Thyroid gland (tissue), 4 donors: Measurements from ENCODE around the gene PHAX. TPM values are rescaled to one million over a fixed set of nuclear protein-coding genes. Genes with fewer than 3 reads are reported as not detected.

ENCODE experiments used
- DNase-seq, 2 donors: peaks; one replicate each; pipeline ENCODE4 v3.0.0-alpha.2; 2019
- H3K27ac ChIP-seq, 3 donors: fragments of 200-600 bp; sonication (generic); 1 replicate in 2 of 3; 2 replicates in 1 of 3; pipeline ENCODE4 v1.5.1; 2016 to 2019; ENCODE audit warnings: mild to moderate bottlenecking in 1 of 3, moderate library complexity in 1 of 3
- H3K27me3 ChIP-seq: fragments of 200-600 bp; sonication (generic); one replicate; pipeline ENCODE4 v1.5.1; 2019
- H3K36me3 ChIP-seq, 2 donors: fragments of 200-600 bp; sonication (generic); one replicate each; pipeline ENCODE4 v1.5.1; 2016 to 2019
- H3K4me1 ChIP-seq, 2 donors: fragments of 200-600 bp; sonication (generic); one replicate each; pipeline ENCODE4 v1.5.1; 2017 to 2019
- H3K4me3 ChIP-seq, 3 donors: fragments of 200-600 bp; sonication (generic); replicated peaks in 1 of 3; 1 replicate in 2 of 3; 2 replicates in 1 of 3; pipeline ENCODE4 v1.5.1; 2016; ENCODE audit warnings: mild to moderate bottlenecking in 1 of 3
- H3K9me3 ChIP-seq: fragments of 200-600 bp; sonication (generic); one replicate; pipeline ENCODE4 v1.5.1; 2017
- CTCF ChIP-seq, 6 experiments: fragments of 200-600 bp in 3 of 6; fragments of 450-650 bp in 3 of 6; sonication (generic) in 3 of 6; IDR thresholded peaks; one replicate each; pipeline ENCODE4 v1.5.1; 2016 to 2019; ENCODE audit warnings: antibody characterized with exemption in 6 of 6, mild to moderate bottlenecking in 2 of 6, inconsistent platforms in 1 of 6, moderate library complexity in 1 of 6
- POLR2A ChIP-seq, 2 donors: fragments of 450-650 bp; IDR thresholded peaks; one replicate each; pipeline ENCODE4 v1.6.1; 2017; ENCODE audit warnings: antibody characterized with exemption in 2 of 2, mild to moderate bottlenecking in 2 of 2, moderate library complexity in 1 of 2
- WGBS, 2 donors: methylation state at CpG; one replicate each; pipeline ENCODE4 v1.1.5; 2017; 5-methylcytosine and 5-hydroxymethylcytosine counted together
- intact Hi-C: fragments of 100-400 bp; cut with DNase I; formaldehyde crosslinking; loops from one replicate; pipeline ENCODE4 v1.15.1; 2023
- total RNA-seq, 4 donors: library from RNA; depleted of rRNA; stranded (reverse); fragments of >200 nt; gene quantifications; one replicate each; pipeline ENCODE4 v1.2.3, GENCODE V29; 2016

The PHAX gene
- total RNA-seq, 4 donors from 2014 or later, result 35.2 to 42.9 (median 40.0) TPM

- Histone ChIP-seq H3K27me3 (no peaks in the 10 kb centered on the region), H3K4me3 (no peak overlapping the region), H3K36me3 (peaks cover 12 to 13% of the 10 kb centered on the region in 2 donors), H3K4me1 (peaks cover 15 to 23% of the 10 kb centered on the region in 2 donors), H3K9me3 (no peaks in the 10 kb centered on the region), H3K27ac (no peak overlapping the region)
- 87 to 92% methylated on average over 6 of the region's 6 CpGs for WGBS, 2 donors
- TF ChIP-seq CTCF (IDR thresholded peaks at IDR 0.05) (no peak), POLR2A (IDR thresholded peaks at IDR 0.05) (no peak)
- intact Hi-C loops, result no loop called here
- no peak for DNase-seq
Measured at GRCh38 chr5:126603402-126603991, 2.8 kb downstream of the PHAX start.

GRCh38 chr5:126605525-126605924 lies 4.8 kb downstream of the PHAX start:
- no peak for DNase-seq
- intact Hi-C loops, result no loop called here
- H3K36me3 ChIP-seq, result peaks cover 19 to 22% of the 10 kb centered on the region in 2 donors
- H3K4me3 ChIP-seq, result no peak overlapping the region
- no peaks in the 10 kb centered on the region for H3K27me3 ChIP-seq
- H3K9me3 ChIP-seq, result no peaks in the 10 kb centered on the region
- TF ChIP-seq CTCF (IDR thresholded peaks at IDR 0.05) (no peak), POLR2A (IDR thresholded peaks at IDR 0.05) (no peak)
- H3K4me1 ChIP-seq, result peaks cover 15 to 23% of the 10 kb centered on the region in 2 donors
- WGBS, 2 donors, result 90 to 92% methylated on average over 5 of the region's 5 CpGs
- H3K27ac ChIP-seq, result no peak overlapping the region

- 89 to 95% methylated on average over 2 of the region's 2 CpGs for WGBS, 2 donors
- Histone ChIP-seq H3K4me3 (no peak overlapping the region), H3K27me3 (no peaks in the 10 kb centered on the region), H3K4me1 (peaks cover 5 to 8% of the 10 kb centered on the region in 2 donors), H3K9me3 (no peaks in the 10 kb centered on the region), H3K36me3 (peaks cover 9 to 21% of the 10 kb centered on the region in 2 donors), H3K27ac (no peak overlapping the region)
- DNase-seq, result no peak
- intact Hi-C loops, result no loop called here
- TF ChIP-seq POLR2A (IDR thresholded peaks at IDR 0.05) (no peak), CTCF (IDR thresholded peaks at IDR 0.05) (no peak)
Measured at GRCh38 chr5:126610160-126610559, 9.4 kb downstream of the PHAX start.

DNA sequence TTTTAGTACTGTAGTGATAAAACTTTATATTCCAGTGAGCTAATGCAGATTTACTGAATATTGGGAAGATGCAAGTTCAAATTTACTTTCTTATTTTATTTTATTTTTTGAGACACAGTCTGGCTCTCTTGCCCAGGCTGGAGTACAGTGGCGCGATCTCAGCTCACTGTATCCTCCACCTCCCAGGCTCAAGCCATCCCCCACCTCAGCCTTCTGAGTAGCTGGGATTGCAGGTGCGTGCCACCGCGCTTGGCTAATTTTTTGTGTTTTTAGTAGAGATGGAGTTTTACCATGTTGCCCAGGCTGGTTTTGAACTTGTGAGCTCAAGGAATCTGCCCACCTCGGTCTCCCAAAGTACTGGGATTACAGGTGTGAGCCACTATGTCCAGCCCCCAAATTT lies 9.9 kb downstream of the PHAX start:
- intact Hi-C loops, result no loop called here
- 94% methylated on average over 6 of the region's 6 CpGs for WGBS, 2 donors
- no peak overlapping the region for H3K4me3 ChIP-seq
- no peak for TF ChIP-seq POLR2A (IDR thresholded peaks at IDR 0.05)
- no peak for TF ChIP-seq CTCF (IDR thresholded peaks at IDR 0.05)
- no peaks in the 10 kb centered on the region for H3K27me3 ChIP-seq
- DNase-seq, result no peak
- peaks cover 9 to 19% of the 10 kb centered on the region in 2 donors for H3K36me3 ChIP-seq
- no peak overlapping the region for H3K27ac ChIP-seq
- H3K9me3 ChIP-seq, result no peaks in the 10 kb centered on the region
- H3K4me1 ChIP-seq, result peaks cover 1 to 4% of the 10 kb centered on the region in 2 donors

DNA sequence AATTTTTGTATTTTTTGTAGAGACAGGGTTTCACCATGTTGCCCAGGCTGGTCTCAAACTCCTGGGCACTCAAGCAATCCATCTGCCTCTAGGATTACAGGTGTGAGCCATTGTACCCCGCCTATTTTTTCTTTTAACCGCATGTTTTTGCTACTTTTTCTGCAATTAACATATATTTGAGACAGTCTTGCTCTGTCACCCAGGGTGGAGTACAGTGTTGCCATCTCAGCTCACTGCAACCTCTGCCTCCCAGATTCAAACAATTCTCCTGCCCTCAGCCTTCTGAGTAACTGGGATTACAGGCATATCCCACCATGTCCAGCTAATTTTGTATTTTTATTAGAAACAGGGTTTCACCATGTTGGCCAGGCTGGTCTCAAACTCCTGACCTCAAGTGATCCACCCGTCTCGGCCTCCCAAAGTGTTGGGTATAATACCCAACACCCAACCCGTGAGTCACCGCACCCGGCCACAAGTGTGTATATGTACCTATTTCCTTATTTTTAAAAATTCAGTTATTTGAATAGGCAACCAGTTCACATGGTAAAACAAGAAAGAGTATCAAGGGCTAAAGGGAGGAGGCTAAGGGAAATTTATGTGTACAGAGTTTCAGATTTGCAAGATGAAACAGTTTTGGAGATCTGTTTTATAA lies 13.3 kb downstream of the PHAX start:
- no peak overlapping the region for H3K4me3 ChIP-seq
- H3K9me3 ChIP-seq, result no peaks in the 10 kb centered on the region
- H3K27me3 ChIP-seq, result no peaks in the 10 kb centered on the region
- peaks cover 25% of the 10 kb centered on the region in 2 donors for H3K36me3 ChIP-seq
- intact Hi-C loops, result no loop called here
- H3K4me1 ChIP-seq, result no peaks in the 10 kb centered on the region
- H3K27ac ChIP-seq, result no peak overlapping the region
- TF ChIP-seq POLR2A (IDR thresholded peaks at IDR 0.05) (no peak), CTCF (IDR thresholded peaks at IDR 0.05) (no peak)
- no peak for DNase-seq
- WGBS, 2 donors, result 92 to 97% methylated on average over 7 of the region's 7 CpGs
